Body of pancreas (tissue), 4 donors: Measurements from ENCODE around the gene CARS2. TPM values are rescaled to one million over a fixed set of nuclear protein-coding genes. Genes with fewer than 3 reads are reported as not detected.
A peak's percentile ranks its signal among the peaks of the same experiment; 100 is the strongest.

Experiments
- ATAC-seq: fragments of 150-250 bp; one replicate; pipeline ENCODE4 v1.9.1; 2016
- DNase-seq, 4 donors: peaks; one replicate each; pipeline ENCODE4 v3.0.0-alpha.2; 2019
- H3K27ac ChIP-seq, 4 donors: fragments of 200-600 bp; sonication (generic); 1 replicate in 3 of 4; 2 replicates in 1 of 4; pipeline versions ENCODE4 v1.5.1 to v1.6.1; 2016 to 2019; ENCODE audit warnings: mild to moderate bottlenecking in 1 of 4, mixed read lengths in 1 of 4, moderate library complexity in 1 of 4
- H3K27me3 ChIP-seq, 2 donors: fragments of 200-600 bp; sonication (generic); one replicate each; pipeline ENCODE4 v1.6.0; 2016; ENCODE audit warnings: mild to moderate bottlenecking in 1 of 2
- H3K36me3 ChIP-seq, 2 donors: fragments of 200-600 bp; sonication (generic); replicated peaks in 1 of 2; 2 replicates each; pipeline ENCODE4 v1.5.1; 2016; ENCODE audit warnings: low read depth in 2 of 2; ENCODE audit not compliant: insufficient read depth in 1 of 2
- H3K4me1 ChIP-seq: fragments of 200-600 bp; sonication (generic); one replicate; pipeline ENCODE4 v1.6.0; 2016
- H3K4me3 ChIP-seq, 2 donors: fragments of 200-600 bp; sonication (generic); 1 replicate in 1 of 2; 2 replicates in 1 of 2; pipeline ENCODE4 v1.5.1; 2016 to 2019
- H3K9me3 ChIP-seq, 3 donors: fragments of 200-600 bp; sonication (generic); 1 replicate in 2 of 3; 2 replicates in 1 of 3; pipeline ENCODE4 v1.5.1; 2016
- CTCF ChIP-seq, 7 experiments: fragments of 450-650 bp in 4 of 7; fragments of 200-600 bp in 3 of 7; sonication (generic) in 3 of 7; IDR thresholded peaks; one replicate each; pipeline ENCODE4 v1.5.1; 2016 to 2019; ENCODE audit warnings: antibody characterized with exemption in 7 of 7
- POLR2A ChIP-seq, 3 donors: fragments of 450-650 bp; IDR thresholded peaks; one replicate each; pipeline ENCODE4 v1.6.1; 2016; ENCODE audit warnings: antibody characterized with exemption in 3 of 3, mild to moderate bottlenecking in 2 of 3
- WGBS, 2 donors: methylation state at CpG; one replicate each; pipeline ENCODE4 v1.1.5; 2017; 5-methylcytosine and 5-hydroxymethylcytosine counted together
- intact Hi-C: fragments of 100-400 bp; cut with DNase I; formaldehyde crosslinking; loops from one replicate; pipeline ENCODE4 v1.15.1; 2023
- total RNA-seq, 2 donors: library from RNA; depleted of rRNA; stranded (reverse); fragments of >200 nt; gene quantifications; one replicate each; pipeline ENCODE4 v1.1.0, GENCODE V29; 2016

CARS2 gene
- total RNA-seq, 2 donors from 2014 or later = 30.1 to 43.5 TPM

- WGBS, 2 donors = 0 to 1% methylated on average over 16 to 50 of the region's 58 CpGs
- no peaks in the 10 kb centered on the region for H3K36me3 ChIP-seq
- peak overlapping the region; percentile 99 to 100 (median 99) for H3K27ac ChIP-seq
- peak; percentile 87 to 88 (median 88) for DNase-seq
- intact Hi-C loops = no loop called here
- peak overlapping the region; percentile 71 to 74 for H3K4me3 ChIP-seq
- H3K9me3 ChIP-seq = no peaks in the 10 kb centered on the region
- peak; percentile 48 for ATAC-seq
- TF ChIP-seq POLR2A (IDR thresholded peaks at IDR 0.05) (peak; percentile 68 to 94 (median 91)), CTCF (IDR thresholded peaks at IDR 0.05) (peak in 3 of 7 experiments; percentile 8 to 12 (median 10))
- H3K4me1 ChIP-seq = peaks cover 11% of the 10 kb centered on the region
- H3K27me3 ChIP-seq = no peaks in the 10 kb centered on the region
Observed at GRCh38 chr13:110712081-110712848, 6.3 kb upstream of the CARS2 start.

GRCh38 chr13:110706570-110707372 is 855 bp upstream of the CARS2 start:
- Histone ChIP-seq H3K9me3 (no peaks in the 10 kb centered on the region), H3K4me1 (peaks cover 37% of the 10 kb centered on the region), H3K4me3 (peak overlapping the region in 1 of 2 donors; percentile 4), H3K36me3 (no peaks in the 10 kb centered on the region), H3K27ac (peak overlapping the region; percentile 58 to 88 (median 74)), H3K27me3 (no peaks in the 10 kb centered on the region)
- no peak for TF ChIP-seq POLR2A (IDR thresholded peaks at IDR 0.05)
- no peak for TF ChIP-seq CTCF (IDR thresholded peaks at IDR 0.05)
- intact Hi-C loops = no loop called here
- ATAC-seq (no peak), DNase-seq (no peak)
- 50 to 56% methylated on average over 8 of the region's 8 CpGs for WGBS, 2 donors

DNA sequence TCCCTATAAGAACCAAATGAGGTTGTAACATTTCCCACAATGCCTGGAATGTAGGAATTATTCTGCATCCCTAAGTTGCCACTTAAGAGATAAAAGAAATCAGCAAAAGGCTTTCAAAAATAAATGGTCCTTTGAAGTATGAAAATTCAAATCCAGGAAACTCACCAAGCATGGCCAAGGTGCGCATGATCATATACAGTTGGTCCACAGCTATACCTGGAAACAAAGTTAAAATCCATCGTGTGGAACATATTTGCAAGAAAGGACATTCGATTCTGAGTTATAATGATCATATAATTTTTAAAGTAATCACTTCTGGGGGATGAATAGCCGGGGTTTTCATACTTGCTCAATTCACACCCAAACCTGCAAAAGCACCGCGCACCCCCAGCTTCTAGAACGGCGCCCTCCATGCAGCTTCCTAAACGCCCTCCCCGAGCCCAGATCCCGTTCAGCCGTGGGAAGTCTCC is 525 bp downstream of the CARS2 start:
- peak in 1 of 7 experiments; percentile 11 for TF ChIP-seq CTCF (IDR thresholded peaks at IDR 0.05)
- no peak for TF ChIP-seq POLR2A (IDR thresholded peaks at IDR 0.05)
- H3K4me1 ChIP-seq = peaks cover 29% of the 10 kb centered on the region
- WGBS, 2 donors = 5 to 11% methylated on average over 6 to 12 of the region's 12 CpGs
- H3K9me3 ChIP-seq = no peaks in the 10 kb centered on the region
- ATAC-seq (no peak), DNase-seq (no peak)
- peak overlapping the region; percentile 25 to 88 (median 72) for H3K27ac ChIP-seq
- no peaks in the 10 kb centered on the region for H3K27me3 ChIP-seq
- peak overlapping the region; percentile 30 to 40 for H3K4me3 ChIP-seq
- intact Hi-C loops = no loop called here
- H3K36me3 ChIP-seq = peaks cover 0 to 2% of the 10 kb centered on the region in 2 donors

DNA sequence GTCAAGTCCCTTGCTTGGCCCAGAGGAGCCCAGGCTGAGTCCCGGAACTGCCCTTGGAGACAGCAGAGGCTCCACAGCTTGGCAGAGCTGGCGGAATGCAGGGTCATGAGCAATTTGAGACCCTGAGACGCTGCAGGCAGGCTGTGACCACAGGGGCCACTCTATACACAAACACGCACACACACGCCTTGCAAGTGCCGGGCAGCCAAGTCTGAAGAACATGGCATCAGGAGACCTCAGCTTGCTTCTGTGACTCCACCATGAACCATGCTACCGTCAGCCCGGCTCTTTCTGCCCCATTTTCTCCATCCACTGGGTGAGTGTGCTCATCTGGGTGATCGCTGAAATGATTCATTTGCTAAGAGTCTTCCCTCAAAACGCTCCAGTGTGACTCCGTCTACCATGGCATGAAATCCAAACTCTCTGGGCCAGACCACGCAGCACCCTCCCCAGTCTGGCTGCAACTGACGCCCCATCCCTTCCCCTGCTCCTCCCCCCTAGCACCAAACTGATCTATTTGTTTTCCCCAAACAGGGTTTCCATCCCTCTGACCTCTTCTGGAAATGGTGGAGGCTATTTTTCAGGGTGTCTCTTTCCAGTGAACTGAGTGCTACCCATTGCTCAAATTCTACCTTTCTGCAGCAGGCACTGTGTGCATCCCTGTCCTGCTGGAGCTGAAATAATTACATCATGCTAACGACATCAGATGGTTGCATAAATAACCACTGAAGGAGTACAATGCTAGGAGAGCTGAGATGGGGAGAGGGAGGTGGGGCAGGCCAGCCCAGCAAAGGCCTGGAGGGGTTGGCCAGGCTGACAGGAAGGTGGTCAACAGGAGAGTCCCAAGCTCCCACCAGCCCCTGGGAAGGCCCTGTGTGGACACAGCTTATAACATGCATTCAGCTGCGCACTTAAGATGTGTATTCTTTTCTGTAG is 3.1 kb downstream of the CARS2 start:
- peaks cover 0 to 4% of the 10 kb centered on the region in 2 donors for H3K36me3 ChIP-seq
- no peaks in the 10 kb centered on the region for H3K27me3 ChIP-seq
- WGBS, 2 donors = 88 to 89% methylated on average over 15 of the region's 15 CpGs
- no peak overlapping the region for H3K27ac ChIP-seq
- H3K4me3 ChIP-seq = no peak overlapping the region
- H3K4me1 ChIP-seq = peaks cover 29% of the 10 kb centered on the region
- no peak for TF ChIP-seq CTCF (IDR thresholded peaks at IDR 0.05)
- TF ChIP-seq POLR2A (IDR thresholded peaks at IDR 0.05) = no peak
- no peak for DNase-seq
- no peak for ATAC-seq
- intact Hi-C loops = no loop called here
- H3K9me3 ChIP-seq = no peaks in the 10 kb centered on the region
